HL-60 (cell line): Measurements from ENCODE around the gene DPYD.

Experiments
- DNase-seq, 2 experiments: peaks; one replicate each; pipeline ENCODE4 v3.0.0-alpha.2; 2010 to 2020; ENCODE audit warnings: low read depth in 1 of 2, low spot score in 1 of 2
- H3K27ac ChIP-seq: fragments of 250-450 bp; sonication (Bioruptor Pico); replicated peaks from 2 replicates; pipeline ENCODE4 v1.5.1; 2020; ENCODE audit warnings: mild to moderate bottlenecking, moderate library complexity
- H3K27me3 ChIP-seq: fragments of 250-450 bp; sonication (Bioruptor Pico); 2 replicates; pipeline ENCODE4 v1.5.1; 2021; ENCODE audit warnings: mild to moderate bottlenecking, moderate library complexity; ENCODE audit not compliant: insufficient read depth, poor library complexity, severe bottlenecking
- H3K4me3 ChIP-seq: replicated peaks from 2 replicates; pipeline ENCODE4 v1.5.1; 2011; ENCODE audit warnings: mild to moderate bottlenecking, control low read depth, low read length; ENCODE audit not compliant: insufficient read depth
- CTCF ChIP-seq: IDR thresholded peaks from one replicate; pipeline ENCODE4 v1.5.1; 2011; ENCODE audit warnings: low read length, control low read depth, inconsistent platforms; ENCODE audit not compliant: insufficient read depth
- GABPA ChIP-seq: IDR thresholded peaks from 2 replicates; pipeline ENCODE4 v1.6.1; 2012; ENCODE audit warnings: low read depth
- POLR2AphosphoS5 ChIP-seq: IDR thresholded peaks from 2 replicates; pipeline ENCODE4 v1.6.1; 2012; ENCODE audit warnings: low read depth
- REST ChIP-seq: IDR thresholded peaks from 2 replicates; pipeline ENCODE4 v1.6.1; 2012; ENCODE audit warnings: low read depth; ENCODE audit not compliant: insufficient replicate concordance
- SPI1 ChIP-seq: IDR thresholded peaks from 2 replicates; pipeline ENCODE4 v1.6.1; 2012; ENCODE audit warnings: low read depth, mild to moderate bottlenecking, borderline replicate concordance

The DPYD gene

GRCh38 chr1:97144527-97144926, 776.3 kb downstream of the DPYD start:
- DNase-seq, result no peak
- TF ChIP-seq REST (no peak), SPI1 (no peak), CTCF (no peak), GABPA (no peak), POLR2AphosphoS5 (no peak)
- Histone ChIP-seq H3K27ac (no peak overlapping the region), H3K4me3 (no peak overlapping the region), H3K27me3 (no peaks in the 10 kb centered on the region)

- no peak for DNase-seq
- Histone ChIP-seq H3K27me3 (no peaks in the 10 kb centered on the region), H3K4me3 (no peak overlapping the region), H3K27ac (no peak overlapping the region)
- no peak for TF ChIP-seq CTCF
- no peak for TF ChIP-seq POLR2AphosphoS5
- TF ChIP-seq GABPA, result no peak
- no peak for TF ChIP-seq SPI1
- TF ChIP-seq REST, result no peak
Observed at GRCh38 chr1:97143236-97143882, 777.5 kb downstream of the DPYD start.

GRCh38 chr1:97140611-97141010, 780.2 kb downstream of the DPYD start:
- TF ChIP-seq GABPA, result no peak
- no peak for TF ChIP-seq SPI1
- TF ChIP-seq POLR2AphosphoS5, result no peak
- TF ChIP-seq REST, result no peak
- TF ChIP-seq CTCF, result no peak
- H3K27me3 ChIP-seq, result no peaks in the 10 kb centered on the region
- no peak overlapping the region for H3K4me3 ChIP-seq
- no peak overlapping the region for H3K27ac ChIP-seq
- DNase-seq, result no peak
